Loucy (cell line): Measurements from ENCODE around the gene GLRA3.
"Not testable (repeated sequence)": the region's sequence is repeated elsewhere in the genome, so short reads cannot be mapped to it uniquely, and the experiment has no call there.

ENCODE experiments used
- H2AFZ ChIP-seq: fragments of 200-600 bp; sonication (generic); 2 replicates; pipeline ENCODE4 v1.6.0; 2016; ENCODE audit warnings: antibody characterized with exemption, mild to moderate bottlenecking, low read length, moderate library complexity
- H3F3A ChIP-seq: fragments of 200-600 bp; 2 replicates; pipeline ENCODE4 v1.6.0; 2016; ENCODE audit warnings: antibody characterized with exemption, low read depth, mild to moderate bottlenecking
- H3K27me3 ChIP-seq: fragments of 200-600 bp; sonication (generic); 2 replicates; pipeline ENCODE4 v1.6.1; 2014; ENCODE audit warnings: low read length, mild to moderate bottlenecking; ENCODE audit not compliant: insufficient read depth, poor library complexity, severe bottlenecking
- H3K36me3 ChIP-seq: fragments of 200-600 bp; sonication (generic); 2 replicates; pipeline ENCODE4 v1.6.1; 2016; ENCODE audit warnings: low read length; ENCODE audit not compliant: insufficient read depth
- H3K4me1 ChIP-seq: fragments of 200-600 bp; sonication (generic); 2 replicates; pipeline ENCODE4 v1.5.1; 2014; ENCODE audit warnings: low read length, mild to moderate bottlenecking; ENCODE audit not compliant: insufficient read depth, poor library complexity, severe bottlenecking
- H3K4me2 ChIP-seq: fragments of 200-600 bp; sonication (generic); 2 replicates; pipeline ENCODE4 v1.6.0; 2014; ENCODE audit warnings: antibody characterized with exemption, low read length, low read depth, mild to moderate bottlenecking; ENCODE audit not compliant: poor library complexity, severe bottlenecking
- H3K4me3 ChIP-seq: fragments of 200-600 bp; sonication (generic); 2 replicates; pipeline ENCODE4 v1.5.1; 2014; ENCODE audit warnings: low read length, mild to moderate bottlenecking, mixed read lengths; ENCODE audit not compliant: poor library complexity, severe bottlenecking
- H3K79me2 ChIP-seq: fragments of 200-600 bp; sonication (generic); 2 replicates; pipeline ENCODE4 v1.6.1; 2014; ENCODE audit warnings: low read length; ENCODE audit not compliant: insufficient read depth
- H3K9ac ChIP-seq: fragments of 200-600 bp; sonication (generic); 2 replicates; pipeline ENCODE4 v1.6.0; 2014; ENCODE audit warnings: mild to moderate bottlenecking, low read depth, low read length, moderate library complexity; ENCODE audit not compliant: poor library complexity, severe bottlenecking
- H3K9me2 ChIP-seq: fragments of 200-600 bp; sonication (generic); replicated peaks from 2 replicates; pipeline ENCODE4 v1.6.1; 2016; ENCODE audit warnings: low read depth, low read length, mixed read lengths
- H3K9me3 ChIP-seq: fragments of 200-600 bp; sonication (generic); 2 replicates; pipeline ENCODE4 v1.6.1; 2014; ENCODE audit warnings: mild to moderate bottlenecking, antibody characterized with exemption, low read length, low read depth; ENCODE audit not compliant: insufficient read depth
- H4K20me1 ChIP-seq: fragments of 200-600 bp; sonication (generic); 2 replicates; pipeline ENCODE4 v1.6.0; 2014; ENCODE audit warnings: antibody characterized with exemption, low read length, mild to moderate bottlenecking; ENCODE audit not compliant: insufficient read depth, poor library complexity, severe bottlenecking
- EZH2phosphoT487 ChIP-seq: fragments of 200-600 bp; IDR thresholded peaks from 2 replicates; pipeline ENCODE4 v1.6.1; 2018; ENCODE audit warnings: antibody characterized with exemption, mild to moderate bottlenecking, moderate library complexity, borderline replicate concordance
- TF ChIP-seq, protein P1 (sequence below): fragments of 200-600 bp; sonication (generic); conservative IDR thresholded peaks from 2 replicates; pipeline ENCODE4 v1.5.1; 2014; ENCODE audit warnings: mild to moderate bottlenecking, antibody characterized with exemption, low read length

Gene GLRA3

DNA sequence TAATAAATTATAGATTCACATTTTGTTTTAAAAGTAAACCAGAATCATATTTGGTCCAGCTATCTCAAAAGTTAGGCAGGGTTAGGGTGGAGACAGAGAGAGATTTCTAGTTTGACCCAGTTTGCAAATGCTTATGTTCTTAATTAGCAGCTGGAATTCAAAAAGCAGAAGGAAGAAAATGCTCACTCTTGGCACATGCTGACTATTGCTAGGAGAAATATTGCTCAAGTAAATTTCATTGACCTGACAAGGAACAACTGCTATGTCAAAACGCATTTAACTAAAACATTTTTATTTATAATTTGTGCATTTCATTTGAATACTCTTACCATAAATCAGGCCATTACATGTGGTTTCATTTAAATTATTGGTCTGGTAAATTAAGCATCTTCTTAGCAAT, 131.8 kb downstream of the GLRA3 start:
- Histone ChIP-seq H3K9ac (no peak overlapping the region), H3K36me3 (no peaks in the 10 kb centered on the region)

DNA sequence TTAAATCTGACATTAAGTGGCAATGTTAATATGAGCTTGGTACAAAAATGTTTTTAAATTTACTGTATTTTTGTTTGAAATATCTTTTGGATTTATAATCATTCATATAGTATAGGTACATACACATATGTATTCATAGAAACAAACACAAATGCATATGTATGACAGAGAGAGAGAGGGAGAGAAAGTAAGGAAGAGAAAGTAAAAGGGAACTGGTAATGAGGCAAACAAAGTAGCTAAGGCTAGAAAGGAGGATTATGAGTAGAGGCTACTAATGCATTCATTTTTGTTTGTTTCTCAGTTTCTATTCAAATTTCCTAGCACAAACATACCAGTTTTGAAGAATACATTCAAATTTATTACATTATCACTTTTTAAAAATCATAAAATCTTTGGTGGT, 132.4 kb downstream of the GLRA3 start:
- Histone ChIP-seq H3K36me3 (no peaks in the 10 kb centered on the region), H3K79me2 (no peaks in the 10 kb centered on the region), H3K4me1 (no peaks in the 10 kb centered on the region), H3K9me3 (no peaks in the 10 kb centered on the region), H3K27me3 (no peaks in the 10 kb centered on the region), H3K9me2 (no peaks in the 10 kb centered on the region), H3K4me3 (no peak overlapping the region), H2AFZ (no peak overlapping the region), H3K4me2 (no peak overlapping the region), H3K9ac (no peak overlapping the region), H4K20me1 (no peaks in the 10 kb centered on the region), H3F3A (no peaks in the 10 kb centered on the region)
- TF ChIP-seq, protein P1, sequence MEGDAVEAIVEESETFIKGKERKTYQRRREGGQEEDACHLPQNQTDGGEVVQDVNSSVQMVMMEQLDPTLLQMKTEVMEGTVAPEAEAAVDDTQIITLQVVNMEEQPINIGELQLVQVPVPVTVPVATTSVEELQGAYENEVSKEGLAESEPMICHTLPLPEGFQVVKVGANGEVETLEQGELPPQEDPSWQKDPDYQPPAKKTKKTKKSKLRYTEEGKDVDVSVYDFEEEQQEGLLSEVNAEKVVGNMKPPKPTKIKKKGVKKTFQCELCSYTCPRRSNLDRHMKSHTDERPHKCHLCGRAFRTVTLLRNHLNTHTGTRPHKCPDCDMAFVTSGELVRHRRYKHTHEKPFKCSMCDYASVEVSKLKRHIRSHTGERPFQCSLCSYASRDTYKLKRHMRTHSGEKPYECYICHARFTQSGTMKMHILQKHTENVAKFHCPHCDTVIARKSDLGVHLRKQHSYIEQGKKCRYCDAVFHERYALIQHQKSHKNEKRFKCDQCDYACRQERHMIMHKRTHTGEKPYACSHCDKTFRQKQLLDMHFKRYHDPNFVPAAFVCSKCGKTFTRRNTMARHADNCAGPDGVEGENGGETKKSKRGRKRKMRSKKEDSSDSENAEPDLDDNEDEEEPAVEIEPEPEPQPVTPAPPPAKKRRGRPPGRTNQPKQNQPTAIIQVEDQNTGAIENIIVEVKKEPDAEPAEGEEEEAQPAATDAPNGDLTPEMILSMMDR: no peak
- TF ChIP-seq EZH2phosphoT487: no peak

More for the DNA sequence above, 131.8 kb downstream of the GLRA3 start:
- no peak overlapping the region for H2AFZ ChIP-seq
- H4K20me1 ChIP-seq: no peaks in the 10 kb centered on the region
- H3F3A ChIP-seq: no peaks in the 10 kb centered on the region
- TF ChIP-seq, protein P1: no peak
- no peak for TF ChIP-seq EZH2phosphoT487
- H3K4me2 ChIP-seq: no peak overlapping the region
- no peaks in the 10 kb centered on the region for H3K9me3 ChIP-seq
- no peaks in the 10 kb centered on the region for H3K27me3 ChIP-seq
- H3K79me2 ChIP-seq: no peaks in the 10 kb centered on the region
- no peaks in the 10 kb centered on the region for H3K9me2 ChIP-seq
- H3K4me1 ChIP-seq: no peaks in the 10 kb centered on the region
- no peak overlapping the region for H3K4me3 ChIP-seq

DNA sequence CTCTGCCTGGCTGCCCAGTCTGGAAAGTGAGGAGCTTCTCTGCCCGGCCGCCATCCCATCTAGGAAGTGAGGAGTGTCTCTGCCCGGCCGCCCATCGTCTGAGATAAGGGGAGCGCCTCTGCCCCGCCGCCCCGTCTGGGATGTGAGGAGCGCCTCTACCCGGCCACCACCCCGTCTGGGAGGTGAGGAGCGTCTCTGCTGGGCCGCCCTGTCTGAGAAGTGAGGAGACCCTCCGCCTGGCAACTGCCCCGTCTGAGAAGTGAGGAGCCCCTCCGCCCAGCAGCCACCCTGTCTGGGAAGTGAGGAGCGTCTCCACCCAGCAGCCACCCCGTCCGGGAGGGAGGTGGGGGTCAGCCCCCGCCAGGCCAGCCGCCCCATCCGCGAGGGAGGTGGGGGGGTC, 137.2 kb downstream of the GLRA3 start:
- H3K4me3 ChIP-seq, H3K9ac ChIP-seq, H3K4me2 ChIP-seq, H3K9me2 ChIP-seq, H2AFZ ChIP-seq, H4K20me1 ChIP-seq, H3K4me1 ChIP-seq, H3K36me3 ChIP-seq, H3F3A ChIP-seq, H3K27me3 ChIP-seq, H3K79me2 ChIP-seq, H3K9me3 ChIP-seq: not testable (repeated sequence)

DNA sequence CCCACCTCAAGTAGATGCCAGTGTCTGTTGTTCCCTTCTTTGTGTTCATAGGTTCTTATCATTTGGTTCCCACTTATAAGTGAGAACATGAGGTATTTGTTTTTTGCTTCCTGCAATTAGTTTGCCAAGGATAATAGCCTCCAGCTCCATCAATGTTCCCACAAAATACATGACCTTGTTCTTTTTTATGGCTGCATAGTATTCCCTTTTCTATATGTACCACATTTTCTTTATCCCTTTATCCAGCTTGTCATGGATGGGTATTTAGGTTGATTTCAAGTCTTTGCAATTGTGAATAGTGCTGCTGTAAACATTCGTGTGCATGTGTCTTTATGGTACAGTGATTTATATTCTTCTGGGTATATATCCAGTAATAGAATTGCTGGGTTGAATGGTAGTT, 138.4 kb downstream of the GLRA3 start:
- Histone ChIP-seq H3K4me1 (no peaks in the 10 kb centered on the region), H3K9ac (no peak overlapping the region), H2AFZ (no peak overlapping the region), H3K4me3 (no peak overlapping the region), H3K9me2 (no peaks in the 10 kb centered on the region), H3K79me2 (no peaks in the 10 kb centered on the region), H3K36me3 (no peaks in the 10 kb centered on the region), H3K27me3 (no peaks in the 10 kb centered on the region), H3F3A (no peaks in the 10 kb centered on the region), H3K4me2 (no peak overlapping the region), H3K9me3 (no peaks in the 10 kb centered on the region), H4K20me1 (no peaks in the 10 kb centered on the region)
- TF ChIP-seq EZH2phosphoT487: no peak
- TF ChIP-seq, protein P1: no peak
